Stomach (tissue), 4 donors: ENCODE measurements around the gene ZNF649.

Experiments used
- CTCF ChIP-seq, 7 experiments: fragments of 450-650 bp in 4 of 7; fragments of 200-600 bp in 3 of 7; sonication (generic) in 3 of 7; IDR thresholded peaks; one replicate each; pipeline ENCODE4 v1.5.1; 2016 to 2019; ENCODE audit warnings: antibody characterized with exemption in 7 of 7, control low read depth in 2 of 7, mild to moderate bottlenecking in 1 of 7
- EP300 ChIP-seq: sonication (generic); formaldehyde crosslinking; IDR thresholded peaks from one replicate; pipeline ENCODE4 v1.6.1; 2017; ENCODE audit warnings: antibody characterized with exemption
- POLR2A ChIP-seq, 4 donors: fragments of 450-650 bp; IDR thresholded peaks; one replicate each; pipeline ENCODE4 v1.6.1; 2016; ENCODE audit warnings: antibody characterized with exemption in 4 of 4, control low read depth in 2 of 4, mild to moderate bottlenecking in 1 of 4, moderate library complexity in 1 of 4
- POLR2AphosphoS5 ChIP-seq, 3 donors: sonication (generic); formaldehyde crosslinking; IDR thresholded peaks; one replicate each; pipeline ENCODE4 v1.6.1; 2016; ENCODE audit warnings: antibody characterized with exemption in 3 of 3

GRCh38 chr19:51919606-51920005, 14.8 kb upstream of the ZNF649 start:
- TF ChIP-seq CTCF (IDR thresholded peaks at IDR 0.05) (no peak), EP300 (no peak), POLR2A (IDR thresholded peaks at IDR 0.05) (no peak), POLR2AphosphoS5 (IDR thresholded peaks at IDR 0.05) (no peak)
